Loucy (cell line): ENCODE measurements around the gene LRRC61.
"Not testable (repeated sequence)": the region's sequence is repeated elsewhere in the genome, so short reads cannot be mapped to it uniquely, and the experiment has no call there.

ENCODE experiments used
- EZH2phosphoT487 ChIP-seq: fragments of 200-600 bp; IDR thresholded peaks from 2 replicates; pipeline ENCODE4 v1.6.1; 2018; ENCODE audit warnings: antibody characterized with exemption, mild to moderate bottlenecking, moderate library complexity, borderline replicate concordance
- TF ChIP-seq, protein P1 (sequence below): fragments of 200-600 bp; sonication (generic); conservative IDR thresholded peaks from 2 replicates; pipeline ENCODE4 v1.5.1; 2014; ENCODE audit warnings: mild to moderate bottlenecking, antibody characterized with exemption, low read length

DNA sequence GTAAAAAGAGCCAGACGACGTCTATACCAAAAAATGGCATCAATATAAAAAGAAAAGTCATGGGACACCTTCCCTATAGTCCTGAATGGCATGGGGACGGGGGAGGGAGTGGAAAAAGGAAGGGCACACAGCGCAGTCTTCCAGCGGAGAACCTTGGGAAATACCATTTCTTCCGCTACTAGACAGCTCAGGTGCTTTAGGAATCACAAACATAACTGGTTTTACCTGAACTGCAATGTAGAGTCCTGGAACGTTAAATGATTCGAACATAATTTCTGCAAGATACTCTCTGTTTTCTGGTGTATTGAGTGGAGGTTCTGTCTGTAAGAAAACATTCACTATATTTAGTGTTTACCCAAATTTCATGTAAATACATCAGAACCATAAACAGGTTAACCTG, 28.1 kb upstream of the LRRC61 start:
- TF ChIP-seq EZH2phosphoT487: not testable (repeated sequence)
- TF ChIP-seq, protein P1, sequence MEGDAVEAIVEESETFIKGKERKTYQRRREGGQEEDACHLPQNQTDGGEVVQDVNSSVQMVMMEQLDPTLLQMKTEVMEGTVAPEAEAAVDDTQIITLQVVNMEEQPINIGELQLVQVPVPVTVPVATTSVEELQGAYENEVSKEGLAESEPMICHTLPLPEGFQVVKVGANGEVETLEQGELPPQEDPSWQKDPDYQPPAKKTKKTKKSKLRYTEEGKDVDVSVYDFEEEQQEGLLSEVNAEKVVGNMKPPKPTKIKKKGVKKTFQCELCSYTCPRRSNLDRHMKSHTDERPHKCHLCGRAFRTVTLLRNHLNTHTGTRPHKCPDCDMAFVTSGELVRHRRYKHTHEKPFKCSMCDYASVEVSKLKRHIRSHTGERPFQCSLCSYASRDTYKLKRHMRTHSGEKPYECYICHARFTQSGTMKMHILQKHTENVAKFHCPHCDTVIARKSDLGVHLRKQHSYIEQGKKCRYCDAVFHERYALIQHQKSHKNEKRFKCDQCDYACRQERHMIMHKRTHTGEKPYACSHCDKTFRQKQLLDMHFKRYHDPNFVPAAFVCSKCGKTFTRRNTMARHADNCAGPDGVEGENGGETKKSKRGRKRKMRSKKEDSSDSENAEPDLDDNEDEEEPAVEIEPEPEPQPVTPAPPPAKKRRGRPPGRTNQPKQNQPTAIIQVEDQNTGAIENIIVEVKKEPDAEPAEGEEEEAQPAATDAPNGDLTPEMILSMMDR: not testable (repeated sequence)
